HEK293 (cell line): ENCODE data around the gene LCN6.

Experiments used
- CTCF ChIA-PET: fragments of 350-600 bp; formaldehyde crosslinking; extraction: SDS; loops from one replicate; lab custom pipeline; 2021; ENCODE audit warnings: antibody characterized with exemption; lab: Yijun Ruan, JAX
- POLR2A ChIA-PET: fragments of 300-600 bp; formaldehyde crosslinking; extraction: SDS; loops from one replicate; lab custom pipeline; 2020; ENCODE audit warnings: antibody characterized with exemption, inconsistent platforms; lab: Yijun Ruan, JAX
- H3K27ac ChIP-seq: fragments of 200-500 bp; sonication (Bioruptor generic); 2 replicates; pipeline ENCODE4 v1.5.1; 2014; ENCODE audit warnings: low read depth, low read length, control low read depth, inconsistent platforms; ENCODE audit errors: extremely low read depth
- H3K36me3 ChIP-seq, 2 experiments: fragments of 200-500 bp in 1 of 2; sonication (Bioruptor generic) in 1 of 2; 1 replicate in 1 of 2; 2 replicates in 1 of 2; pipeline ENCODE4 v1.5.1; 2014 to 2017; ENCODE audit warnings: inconsistent platforms in 2 of 2, low read length in 2 of 2; ENCODE audit not compliant: control insufficient read depth in 2 of 2, insufficient read depth in 1 of 2
- H3K4me1 ChIP-seq: fragments of 200-500 bp; sonication (Bioruptor generic); 2 replicates; pipeline ENCODE4 v1.5.1; 2014; ENCODE audit warnings: mild to moderate bottlenecking, low read length, inconsistent platforms; ENCODE audit not compliant: control insufficient read depth, insufficient read depth
- H3K4me3 ChIP-seq: 2 replicates; pipeline ENCODE4 v1.5.1; 2011; ENCODE audit warnings: low read depth, mild to moderate bottlenecking, control low read depth, low read length, moderate library complexity
- H3K9me3 ChIP-seq: fragments of 200-500 bp; sonication (Bioruptor generic); 2 replicates; pipeline ENCODE4 v1.5.1; 2014; ENCODE audit warnings: low read depth, low read length, inconsistent platforms; ENCODE audit not compliant: control insufficient read depth, insufficient read depth
- ATF2 ChIP-seq: fragments of 450-650 bp; formaldehyde crosslinking; IDR thresholded peaks from 2 replicates; pipeline ENCODE4 v1.5.1; 2016; ENCODE audit warnings: missing biosample characterization, missing genetic modification characterization, low read depth
- BCL6B ChIP-seq: fragments of 450-650 bp; formaldehyde crosslinking; IDR thresholded peaks from 2 replicates; pipeline ENCODE4 v1.5.1; 2017; ENCODE audit warnings: missing biosample characterization, missing genetic modification characterization
- EGR2 ChIP-seq: fragments of 450-650 bp; formaldehyde crosslinking; IDR thresholded peaks from 2 replicates; pipeline ENCODE4 v1.5.1; 2016; ENCODE audit warnings: low read depth, missing biosample characterization, missing genetic modification characterization
- ELK4 ChIP-seq: IDR thresholded peaks from 2 replicates; pipeline ENCODE4 v1.6.1; 2011; ENCODE audit warnings: mild to moderate bottlenecking, low read depth, low read length, borderline replicate concordance
- GLI4 ChIP-seq: fragments of 450-650 bp; formaldehyde crosslinking; IDR thresholded peaks from 2 replicates; pipeline ENCODE4 v1.5.1; 2016; ENCODE audit warnings: missing biosample characterization, missing genetic modification characterization
- GLIS1 ChIP-seq: fragments of 450-650 bp; formaldehyde crosslinking; IDR thresholded peaks from 2 replicates; pipeline ENCODE4 v1.5.1; 2016; ENCODE audit warnings: missing biosample characterization, missing genetic modification characterization
- KLF9 ChIP-seq: fragments of 450-650 bp; formaldehyde crosslinking; IDR thresholded peaks from 2 replicates; pipeline ENCODE4 v1.5.1; 2016; ENCODE audit warnings: missing biosample characterization, missing genetic modification characterization, low read depth
- MYNN ChIP-seq: fragments of 450-650 bp; formaldehyde crosslinking; IDR thresholded peaks from 2 replicates; pipeline ENCODE4 v1.5.1; 2016; ENCODE audit warnings: missing biosample characterization, missing genetic modification characterization, borderline replicate concordance
- OSR2 ChIP-seq: fragments of 450-650 bp; formaldehyde crosslinking; IDR thresholded peaks from 2 replicates; pipeline ENCODE4 v1.5.1; 2016; ENCODE audit warnings: missing biosample characterization, missing genetic modification characterization
- SCRT1 ChIP-seq: fragments of 450-650 bp; formaldehyde crosslinking; IDR thresholded peaks from 2 replicates; pipeline ENCODE4 v1.5.1; 2016; ENCODE audit warnings: missing biosample characterization, missing genetic modification characterization, borderline replicate concordance
- ZBTB44 ChIP-seq: fragments of 450-650 bp; IDR thresholded peaks from 2 replicates; pipeline ENCODE4 v1.5.1; 2018; ENCODE audit warnings: missing biosample characterization, mild to moderate bottlenecking, missing genetic modification characterization
- ZFHX2 ChIP-seq: fragments of 450-650 bp; formaldehyde crosslinking; conservative IDR thresholded peaks from 2 replicates; pipeline ENCODE4 v1.5.1; 2016; ENCODE audit warnings: missing biosample characterization, missing genetic modification characterization
- ZIC2 ChIP-seq: fragments of 450-650 bp; formaldehyde crosslinking; IDR thresholded peaks from 2 replicates; pipeline ENCODE4 v1.5.1; 2016; ENCODE audit warnings: missing biosample characterization, missing genetic modification characterization
- ZNF146 ChIP-seq: fragments of 450-650 bp; formaldehyde crosslinking; IDR thresholded peaks from 2 replicates; pipeline ENCODE4 v1.5.1; 2016; ENCODE audit warnings: missing biosample characterization, missing genetic modification characterization
- ZNF157 ChIP-seq: fragments of 450-650 bp; formaldehyde crosslinking; IDR thresholded peaks from 2 replicates; pipeline ENCODE4 v1.5.1; 2016; ENCODE audit warnings: missing biosample characterization, missing genetic modification characterization
- ZNF266 ChIP-seq: fragments of 450-650 bp; formaldehyde crosslinking; IDR thresholded peaks from 2 replicates; pipeline ENCODE4 v1.5.1; 2016; ENCODE audit warnings: missing biosample characterization, missing genetic modification characterization, low read depth
- ZNF280D ChIP-seq: fragments of 450-650 bp; formaldehyde crosslinking; IDR thresholded peaks from 2 replicates; pipeline ENCODE4 v1.5.1; 2016; ENCODE audit warnings: missing biosample characterization, missing genetic modification characterization
- ZNF302 ChIP-seq: fragments of 450-650 bp; formaldehyde crosslinking; IDR thresholded peaks from 2 replicates; pipeline ENCODE4 v1.5.1; 2016; ENCODE audit warnings: missing biosample characterization, missing genetic modification characterization, low read depth
- ZNF521 ChIP-seq: fragments of 450-650 bp; formaldehyde crosslinking; IDR thresholded peaks from 2 replicates; pipeline ENCODE4 v1.5.1; 2017; ENCODE audit warnings: missing biosample characterization, mild to moderate bottlenecking, missing genetic modification characterization
- ZNF571 ChIP-seq: fragments of 450-650 bp; formaldehyde crosslinking; IDR thresholded peaks from 2 replicates; pipeline ENCODE4 v1.5.0; 2017; ENCODE audit warnings: missing biosample characterization, missing genetic modification characterization
- ZNF660 ChIP-seq: fragments of 450-650 bp; IDR thresholded peaks from 2 replicates; pipeline ENCODE4 v1.5.1; 2018; ENCODE audit warnings: missing biosample characterization, mild to moderate bottlenecking, missing genetic modification characterization
- ZNF76 ChIP-seq: fragments of 450-650 bp; formaldehyde crosslinking; IDR thresholded peaks from 2 replicates; pipeline ENCODE4; 2016; ENCODE audit warnings: low read depth, missing biosample characterization, missing genetic modification characterization, borderline replicate concordance
- ZSCAN16 ChIP-seq: fragments of 450-650 bp; formaldehyde crosslinking; IDR thresholded peaks from 2 replicates; pipeline ENCODE4 v1.5.1; 2016; ENCODE audit warnings: missing biosample characterization, missing genetic modification characterization
- ZSCAN23 ChIP-seq: fragments of 450-650 bp; formaldehyde crosslinking; IDR thresholded peaks from 2 replicates; pipeline ENCODE4 v1.5.1; 2016; ENCODE audit warnings: missing biosample characterization, missing genetic modification characterization

The LCN6 gene

GRCh38 chr9:136741883-136742571 lies 6.3 kb downstream of the LCN6 start:
- ChIA-PET CTCF (interaction anchor here (0.7 to 1.2 kb wide), 2 partner anchors 13 to 16 kb away, joined by 6 to 14 read pairs; partner anchors contain the start of gene LCN8), POLR2A (interaction anchor here (2.3 kb wide), 1 partner anchor 13 kb away, joined by 7 read pairs; no protein-coding TSS in a partner anchor)

GRCh38 chr9:136740971-136741882 lies 7.1 kb downstream of the LCN6 start:
- no peak overlapping the region for H3K27ac ChIP-seq
- no peaks in the 10 kb centered on the region for H3K36me3 ChIP-seq
- H3K9me3 ChIP-seq, result no peaks in the 10 kb centered on the region
- no peaks in the 10 kb centered on the region for H3K4me1 ChIP-seq
- POLR2A ChIA-PET, result interaction anchor here (2.3 kb wide), 1 partner anchor 12 kb away, joined by 7 read pairs; no protein-coding TSS in a partner anchor
- no peak overlapping the region for H3K4me3 ChIP-seq
- CTCF ChIA-PET, result interaction anchor here (0.7 to 1.2 kb wide), 2 partner anchors 12 to 17 kb away, joined by 6 to 14 read pairs; partner anchors contain the start of gene LCN8
- TF ChIP-seq GLI4 (no peak), ZNF157 (tag by site-specific recombination) (no peak), SCRT1 (tag by site-specific recombination) (no peak), MYNN (tag by site-specific recombination) (no peak), GLIS1 (peak; percentile 86), ZSCAN23 (tag by site-specific recombination) (no peak), BCL6B (tag by site-specific recombination) (no peak), ZBTB44 (tag by site-specific recombination) (no peak), OSR2 (tag by site-specific recombination) (no peak), ZNF266 (tag by site-specific recombination) (no peak), ZIC2 (tag by site-specific recombination) (peak; percentile 25; the same call in 1 of the 2 replicates), ATF2 (no peak)

More at GRCh38 chr9:136741883-136742571, 6.3 kb downstream of the LCN6 start:
- no peak overlapping the region for H3K27ac ChIP-seq
- H3K4me3 ChIP-seq, result no peak overlapping the region
- no peaks in the 10 kb centered on the region for H3K4me1 ChIP-seq
- TF ChIP-seq ZNF146 (no peak), ZSCAN16 (tag by site-specific recombination) (no peak), ZNF280D (tag by site-specific recombination) (no peak), ELK4 (no peak), ZNF660 (no peak), ZNF302 (tag by site-specific recombination) (no peak), EGR2 (tag by site-specific recombination) (peak; percentile 70; the same call in 1 of the 2 replicates), ZFHX2 (tag by site-specific recombination) (peak; percentile 75), ZNF76 (no peak), ZNF521 (tag by site-specific recombination) (no peak), ZNF571 (tag by site-specific recombination) (no peak), ZIC2 (tag by site-specific recombination) (0 out of 2 replicates have a peak, but pooled peaks have one; percentile 30), KLF9 (no peak)
- H3K36me3 ChIP-seq, result no peaks in the 10 kb centered on the region
- no peaks in the 10 kb centered on the region for H3K9me3 ChIP-seq
